Measurements from ENCODE around the gene TMEM139. TPM values are rescaled to one million over a fixed set of nuclear protein-coding genes. Genes with fewer than 3 reads are reported as not detected.

The TMEM139 gene
- total RNA-seq, 1 experiment from 2014 or later = 0.85 TPM

DNA sequence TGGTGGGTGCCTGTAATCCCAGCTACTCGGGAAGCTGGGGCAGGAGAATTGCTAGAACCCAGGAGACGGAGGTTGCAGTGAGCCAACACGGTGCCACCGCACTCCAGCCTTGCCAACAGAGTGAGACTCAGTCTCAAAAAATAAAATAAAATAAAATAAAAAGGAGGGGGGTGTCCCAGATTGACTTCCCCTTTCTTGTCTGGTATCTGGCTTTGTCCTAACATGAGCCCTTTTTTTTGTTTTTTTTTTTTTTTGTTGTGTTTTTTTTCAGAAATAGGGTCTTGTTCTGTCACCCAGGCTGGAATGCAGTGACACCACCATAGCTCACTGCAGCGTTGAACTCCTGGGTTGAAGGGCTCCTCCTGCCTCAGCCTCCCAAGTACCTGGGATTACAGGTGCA, 8.1 kb downstream of the TMEM139 start:
- H3K4me1 Mint-ChIP-seq = peaks cover 13 to 16% of the 10 kb centered on the region in 2 experiments
- peaks cover 54 to 86% (median 73%) of the 10 kb centered on the region in 3 experiments for H3K36me3 Mint-ChIP-seq (ENCODE audit: insufficient read depth in 1 of 3, low read depth in 3 of 3)
- TF ChIP-seq, protein P1, sequence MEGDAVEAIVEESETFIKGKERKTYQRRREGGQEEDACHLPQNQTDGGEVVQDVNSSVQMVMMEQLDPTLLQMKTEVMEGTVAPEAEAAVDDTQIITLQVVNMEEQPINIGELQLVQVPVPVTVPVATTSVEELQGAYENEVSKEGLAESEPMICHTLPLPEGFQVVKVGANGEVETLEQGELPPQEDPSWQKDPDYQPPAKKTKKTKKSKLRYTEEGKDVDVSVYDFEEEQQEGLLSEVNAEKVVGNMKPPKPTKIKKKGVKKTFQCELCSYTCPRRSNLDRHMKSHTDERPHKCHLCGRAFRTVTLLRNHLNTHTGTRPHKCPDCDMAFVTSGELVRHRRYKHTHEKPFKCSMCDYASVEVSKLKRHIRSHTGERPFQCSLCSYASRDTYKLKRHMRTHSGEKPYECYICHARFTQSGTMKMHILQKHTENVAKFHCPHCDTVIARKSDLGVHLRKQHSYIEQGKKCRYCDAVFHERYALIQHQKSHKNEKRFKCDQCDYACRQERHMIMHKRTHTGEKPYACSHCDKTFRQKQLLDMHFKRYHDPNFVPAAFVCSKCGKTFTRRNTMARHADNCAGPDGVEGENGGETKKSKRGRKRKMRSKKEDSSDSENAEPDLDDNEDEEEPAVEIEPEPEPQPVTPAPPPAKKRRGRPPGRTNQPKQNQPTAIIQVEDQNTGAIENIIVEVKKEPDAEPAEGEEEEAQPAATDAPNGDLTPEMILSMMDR (conservative IDR thresholded peaks at IDR 0.05) = no peak

More for the DNA sequence above, 8.1 kb downstream of the TMEM139 start:
- peaks cover 16% of the 10 kb centered on the region; the same call in 1 of the 2 replicates for H3K79me2 ChIP-seq (ENCODE audit: insufficient read depth, low read length)
- H3T11ph ChIP-seq (ENCODE audit: low read length) = no peak overlapping the region
- H3K9ac ChIP-seq (ENCODE audit: extremely low read depth, insufficient read length, low read length) = no peak overlapping the region
- Mint-ChIP-seq H3K27me3 (ENCODE audit: low read depth) (peaks cover under 1% of the 10 kb centered on the region), H3K4me3 (no peak overlapping the region), H3K27ac (no peak overlapping the region), H3K9me3 (peaks cover under 1% of the 10 kb centered on the region in 2 experiments; a peak in 3 of 5 replicates)
- H2BK20ac ChIP-seq (ENCODE audit: low read depth, low read length, poor library complexity, severe bottlenecking) = no peak overlapping the region
- H3K9me3 ChIP-seq (ENCODE audit: control insufficient read depth, low read depth, low read length) = no peaks in the 10 kb centered on the region
- no peak overlapping the region for H3K14ac ChIP-seq (ENCODE audit: insufficient read depth, low read length)
- H2AFZ ChIP-seq (ENCODE audit: low read length) = no peak overlapping the region
- H4K5ac ChIP-seq (ENCODE audit: insufficient read length, low read depth, low read length) = no peak overlapping the region
- H3K79me1 ChIP-seq (ENCODE audit: insufficient read depth, low read depth, low read length, poor library complexity, severe bottlenecking) = no peaks in the 10 kb centered on the region
- H3K56ac ChIP-seq (ENCODE audit: insufficient read length, low read depth, low read length) = no peak overlapping the region
- H3K23me2 ChIP-seq (ENCODE audit: insufficient read length, low read depth, low read length, poor library complexity, severe bottlenecking) = peaks cover 5% of the 10 kb centered on the region
- no peak overlapping the region for H2BK120ac ChIP-seq (ENCODE audit: low read depth, low read length, poor library complexity, severe bottlenecking)
- no CpG with 5 or more reads among the region's 5 CpGs for WGBS (ENCODE audit: extremely low coverage, insufficient read length, low lambda C conversion rate)
- no peak overlapping the region for H2BK12ac ChIP-seq (ENCODE audit: insufficient read length, low read depth, low read length)
- DNase-seq = no peak
- H3K4ac ChIP-seq (ENCODE audit: low read depth, low read length) = no peak overlapping the region
- no peak overlapping the region for H3K4me2 ChIP-seq (ENCODE audit: insufficient read depth, insufficient read length, low read length)
- H3K18ac ChIP-seq (ENCODE audit: insufficient read length, low read depth, low read length) = no peak overlapping the region
- H4K8ac ChIP-seq (replicated peaks; ENCODE audit: insufficient read length, low read depth, low read length) = no peak overlapping the region
- no peak overlapping the region for H3K27ac ChIP-seq (ENCODE audit: insufficient read length, low read depth, low read length)
- no peak overlapping the region for H2BK5ac ChIP-seq (ENCODE audit: insufficient read length, low read length)
- H3K27me3 ChIP-seq (ENCODE audit: insufficient read depth, low read length) = no peaks in the 10 kb centered on the region
- no peak overlapping the region for H2AK5ac ChIP-seq (ENCODE audit: insufficient read length, low read length)
- H2BK15ac ChIP-seq (ENCODE audit: low read depth, low read length) = no peak overlapping the region
- no peaks in the 10 kb centered on the region; the same call in 1 of the 2 replicates for H3K4me1 ChIP-seq (ENCODE audit: insufficient read depth, low read length)
- H4K20me1 ChIP-seq (ENCODE audit: control insufficient read depth, insufficient read depth, insufficient read length) = no peaks in the 10 kb centered on the region
- H4K91ac ChIP-seq (ENCODE audit: insufficient read length, low read depth, low read length) = no peak overlapping the region
- H3K23ac ChIP-seq (ENCODE audit: insufficient read length, low read depth, low read length) = no peak overlapping the region
